Hepatocyte (in vitro differentiated cells): ENCODE measurements around the gene TEAD1. TPM values are rescaled to one million over a fixed set of nuclear protein-coding genes. Genes with fewer than 3 reads are reported as not detected.
A peak's percentile ranks its signal among the peaks of the same experiment; 100 is the strongest.

Source experiments
- DNase-seq: peaks from one replicate; pipeline ENCODE4 v3.0.0-alpha.2; 2016; ENCODE audit warnings: low spot score
- H2AFZ ChIP-seq: fragments of 200-600 bp; sonication (generic); 2 replicates; pipeline ENCODE4 v1.6.0; 2016; ENCODE audit warnings: antibody characterized with exemption, mild to moderate bottlenecking
- H3K27ac ChIP-seq: fragments of 200-600 bp; sonication (generic); 2 replicates; pipeline ENCODE4 v1.5.1; 2016; ENCODE audit warnings: mild to moderate bottlenecking
- H3K27me3 ChIP-seq: fragments of 200-600 bp; sonication (generic); 2 replicates; pipeline ENCODE4 v1.6.1; 2016
- H3K36me3 ChIP-seq: fragments of 200-600 bp; sonication (generic); replicated peaks from 2 replicates; pipeline ENCODE4 v1.5.1; 2016; ENCODE audit warnings: low read depth; ENCODE audit not compliant: insufficient read depth
- H3K4me1 ChIP-seq: fragments of 200-600 bp; sonication (generic); 2 replicates; pipeline ENCODE4 v1.5.1; 2016; ENCODE audit warnings: mild to moderate bottlenecking, moderate library complexity; ENCODE audit not compliant: insufficient read depth
- H3K4me2 ChIP-seq: fragments of 200-600 bp; sonication (generic); 2 replicates; pipeline ENCODE4 v1.6.0; 2016
- H3K4me3 ChIP-seq: fragments of 200-600 bp; sonication (generic); 2 replicates; pipeline ENCODE4 v1.5.1; 2016; ENCODE audit warnings: mild to moderate bottlenecking
- H3K79me2 ChIP-seq: fragments of 200-600 bp; sonication (generic); 2 replicates; pipeline ENCODE4 v1.6.0; 2017; ENCODE audit warnings: mild to moderate bottlenecking
- H3K9me2 ChIP-seq: fragments of 200-600 bp; sonication (generic); replicated peaks from 2 replicates; pipeline ENCODE4 v1.6.0; 2017; ENCODE audit warnings: mild to moderate bottlenecking; ENCODE audit not compliant: insufficient read depth
- H3K9me3 ChIP-seq: fragments of 200-600 bp; sonication (generic); 2 replicates; pipeline ENCODE4 v1.5.1; 2016; ENCODE audit warnings: low read depth, mild to moderate bottlenecking
- H4K20me1 ChIP-seq: fragments of 200-600 bp; sonication (generic); 2 replicates; pipeline ENCODE4 v1.6.0; 2016; ENCODE audit warnings: mild to moderate bottlenecking; ENCODE audit not compliant: insufficient read depth, poor library complexity, severe bottlenecking
- CTCF ChIP-seq: fragments of 200-600 bp; sonication (generic); IDR thresholded peaks from 2 replicates; pipeline ENCODE4 v1.5.1; 2016; ENCODE audit warnings: antibody characterized with exemption, mild to moderate bottlenecking; ENCODE audit not compliant: poor library complexity
- EZH2 ChIP-seq: fragments of 200-600 bp; sonication (generic); IDR thresholded peaks from 2 replicates; pipeline ENCODE4 v1.6.1; 2016; ENCODE audit warnings: antibody characterized with exemption, mild to moderate bottlenecking, borderline replicate concordance
- EZH2phosphoT487 ChIP-seq: fragments of 200-600 bp; sonication (generic); IDR thresholded peaks from one replicate; pipeline ENCODE4 v1.6.1; 2018; ENCODE audit warnings: antibody characterized with exemption, mild to moderate bottlenecking, low read depth, moderate library complexity; ENCODE audit not compliant: unreplicated experiment, severe bottlenecking
- WGBS: methylation state at CpG from one replicate; pipeline ENCODE4 v1.1.6; 2016; ENCODE audit warnings: low lambda C conversion rate; ENCODE audit errors: missing lambda C conversion rate; 5-methylcytosine and 5-hydroxymethylcytosine counted together
- polyA plus RNA-seq: library from polyadenylated mRNA; unstranded; fragments of >200 nt; fragmentation: Nextera tagmentation; extraction: Ambion mirVana; gene quantifications from 2 replicates; pipeline ENCODE4 v1.2.1, GENCODE V29; 2016
- total RNA-seq: library from RNA; depleted of rRNA; stranded (reverse); fragments of >200 nt; gene quantifications from 2 replicates; pipeline ENCODE4 v1.2.3, GENCODE V29; 2014

TEAD1 gene
- total and polyA plus RNA-seq, 2 experiments from 2014 or later = 37.2 to 82.2 TPM

GRCh38 chr11:12806113-12806512 lies 131.9 kb downstream of the TEAD1 start:
- no peaks in the 10 kb centered on the region for H3K36me3 ChIP-seq
- H3K4me2 ChIP-seq = no peak overlapping the region
- H3K27ac ChIP-seq = peak overlapping the region; percentile 68
- H3K27me3 ChIP-seq = no peaks in the 10 kb centered on the region
- no peaks in the 10 kb centered on the region for H3K9me3 ChIP-seq
- WGBS = 88% methylated on average over 2 of the region's 2 CpGs
- peak; percentile 41 for DNase-seq
- H4K20me1 ChIP-seq = no peaks in the 10 kb centered on the region
- H2AFZ ChIP-seq = no peak overlapping the region
- H3K4me3 ChIP-seq = no peak overlapping the region
- peaks cover 87% of the 10 kb centered on the region for H3K79me2 ChIP-seq
- H3K9me2 ChIP-seq = no peaks in the 10 kb centered on the region
- no peak for TF ChIP-seq EZH2phosphoT487
- no peak for TF ChIP-seq EZH2
- peaks cover 61% of the 10 kb centered on the region for H3K4me1 ChIP-seq

- WGBS = 87% methylated on average over 6 of the region's 6 CpGs
- no peak for TF ChIP-seq EZH2
- no peak for TF ChIP-seq CTCF
- no peak for TF ChIP-seq EZH2phosphoT487
- H2AFZ ChIP-seq = no peak overlapping the region
- H3K79me2 ChIP-seq = peaks cover 93% of the 10 kb centered on the region
- H3K27me3 ChIP-seq = no peaks in the 10 kb centered on the region
- H3K4me1 ChIP-seq = peaks cover 48% of the 10 kb centered on the region
- no peaks in the 10 kb centered on the region for H3K9me3 ChIP-seq
- no peak overlapping the region for H3K27ac ChIP-seq
- no peaks in the 10 kb centered on the region for H3K9me2 ChIP-seq
- DNase-seq = no peak
- no peaks in the 10 kb centered on the region for H4K20me1 ChIP-seq
- H3K4me3 ChIP-seq = no peak overlapping the region
- no peak overlapping the region for H3K4me2 ChIP-seq
- H3K36me3 ChIP-seq = no peaks in the 10 kb centered on the region
Measured at GRCh38 chr11:12807621-12808020, 133.4 kb downstream of the TEAD1 start.

GRCh38 chr11:12808519-12808918 lies 134.3 kb downstream of the TEAD1 start:
- Histone ChIP-seq H2AFZ (no peak overlapping the region), H3K27me3 (no peaks in the 10 kb centered on the region), H4K20me1 (no peaks in the 10 kb centered on the region), H3K9me3 (no peaks in the 10 kb centered on the region), H3K4me1 (peaks cover 49% of the 10 kb centered on the region), H3K4me3 (no peak overlapping the region), H3K36me3 (no peaks in the 10 kb centered on the region), H3K4me2 (no peak overlapping the region), H3K9me2 (no peaks in the 10 kb centered on the region), H3K27ac (no peak overlapping the region), H3K79me2 (peaks cover 98% of the 10 kb centered on the region)
- 86% methylated on average over 1 of the region's 1 CpG for WGBS
- TF ChIP-seq EZH2 (no peak), EZH2phosphoT487 (no peak), CTCF (no peak)
- no peak for DNase-seq

GRCh38 chr11:12809364-12809763 lies 135.1 kb downstream of the TEAD1 start:
- H3K27ac ChIP-seq = no peak overlapping the region
- no peak overlapping the region for H3K4me3 ChIP-seq
- H3K36me3 ChIP-seq = no peaks in the 10 kb centered on the region
- no peaks in the 10 kb centered on the region for H3K9me3 ChIP-seq
- H3K4me2 ChIP-seq = no peak overlapping the region
- no peak for DNase-seq
- no peak overlapping the region for H2AFZ ChIP-seq
- TF ChIP-seq CTCF (no peak), EZH2phosphoT487 (no peak), EZH2 (no peak)
- peaks cover 5% of the 10 kb centered on the region for H4K20me1 ChIP-seq
- H3K9me2 ChIP-seq = no peaks in the 10 kb centered on the region
- no peaks in the 10 kb centered on the region for H3K27me3 ChIP-seq
- peaks cover 98% of the 10 kb centered on the region for H3K79me2 ChIP-seq
- 97% methylated on average over 3 of the region's 3 CpGs for WGBS
- H3K4me1 ChIP-seq = peaks cover 49% of the 10 kb centered on the region
